Activated naive CD4-positive, alpha-beta T cell treated with anti-CD3 and anti-CD28 coated beads, Interleukin-2, amount 10 ng/mL, durations not matched to agents 7 days and 5 days (primary cell): Measurements from ENCODE around the gene PDE1C.

ENCODE experiments used
- CTCF ChIA-PET: fragments of 350-600 bp; sonication (Branson Sonifier 250); formaldehyde crosslinking; loops from one replicate; lab custom pipeline; 2021; ENCODE audit warnings: antibody characterized with exemption; lab: Charles Lee
- DNase-seq: peaks from one replicate; pipeline ENCODE4 v3.0.0-alpha.2; 2020
- H3K27ac Mint-ChIP-seq: one replicate; pipeline ENCODE4 v1.8.0; 2021; ENCODE audit warnings: mild to moderate bottlenecking, moderate library complexity, mixed read lengths
- H3K27me3 Mint-ChIP-seq: one replicate; pipeline ENCODE4 v1.8.0; 2021; ENCODE audit warnings: mild to moderate bottlenecking, mixed read lengths
- H3K36me3 Mint-ChIP-seq: one replicate; pipeline ENCODE4 v1.8.0; 2021; ENCODE audit warnings: mixed read lengths
- H3K4me1 Mint-ChIP-seq: one replicate; pipeline ENCODE4 v1.8.0; 2021; ENCODE audit warnings: mixed read lengths
- H3K4me3 Mint-ChIP-seq: one replicate; pipeline ENCODE4 v1.8.0; 2021; ENCODE audit warnings: mild to moderate bottlenecking, moderate library complexity, mixed read lengths
- H3K9me3 Mint-ChIP-seq: one replicate; pipeline ENCODE4 v1.8.0; 2021; ENCODE audit warnings: mixed read lengths

PDE1C gene

GRCh38 chr7:32070406-32071360 lies at the start of gene PDE1C:
Gene PDE1C (minus strand): TSS chr7:32070407.
- Mint-ChIP-seq H3K36me3 (no peaks in the 10 kb centered on the region), H3K4me3 (no peak within 1 kb of the TSS), H3K27ac (no peak within 1 kb of the TSS), H3K27me3 (peaks cover 23% of the 10 kb centered on the region), H3K9me3 (no peaks in the 10 kb centered on the region), H3K4me1 (no peaks in the 10 kb centered on the region)
- DNase-seq = no peak
- CTCF ChIA-PET = no interaction called here

- CTCF ChIA-PET = no interaction called here
- no peaks in the 10 kb centered on the region for H3K27me3 Mint-ChIP-seq
- H3K4me3 Mint-ChIP-seq = no peak overlapping the region
- no peak for DNase-seq
- H3K27ac Mint-ChIP-seq = no peak overlapping the region
- H3K4me1 Mint-ChIP-seq = no peaks in the 10 kb centered on the region
- peaks cover 19% of the 10 kb centered on the region for H3K9me3 Mint-ChIP-seq
- H3K36me3 Mint-ChIP-seq = no peaks in the 10 kb centered on the region
Measured at GRCh38 chr7:32119790-32120196, 49.6 kb upstream of the PDE1C start.

GRCh38 chr7:32117837-32118236 lies 47.6 kb upstream of the PDE1C start:
- no peaks in the 10 kb centered on the region for H3K36me3 Mint-ChIP-seq
- no peak overlapping the region for H3K4me3 Mint-ChIP-seq
- CTCF ChIA-PET = no interaction called here
- DNase-seq = no peak
- H3K9me3 Mint-ChIP-seq = peaks cover 12% of the 10 kb centered on the region
- H3K27me3 Mint-ChIP-seq = no peaks in the 10 kb centered on the region
- H3K27ac Mint-ChIP-seq = no peak overlapping the region
- H3K4me1 Mint-ChIP-seq = no peaks in the 10 kb centered on the region

GRCh38 chr7:32116436-32116835 lies 46.2 kb upstream of the PDE1C start:
- H3K36me3 Mint-ChIP-seq = no peaks in the 10 kb centered on the region
- H3K4me1 Mint-ChIP-seq = no peaks in the 10 kb centered on the region
- no peak overlapping the region for H3K27ac Mint-ChIP-seq
- peaks cover 13% of the 10 kb centered on the region for H3K9me3 Mint-ChIP-seq
- H3K4me3 Mint-ChIP-seq = no peak overlapping the region
- DNase-seq = no peak
- CTCF ChIA-PET = no interaction called here
- H3K27me3 Mint-ChIP-seq = no peaks in the 10 kb centered on the region

- Mint-ChIP-seq H3K4me1 (no peaks in the 10 kb centered on the region), H3K27me3 (no peaks in the 10 kb centered on the region), H3K9me3 (peaks cover 16% of the 10 kb centered on the region), H3K27ac (no peak overlapping the region), H3K36me3 (no peaks in the 10 kb centered on the region), H3K4me3 (no peak overlapping the region)
- CTCF ChIA-PET = no interaction called here
- no peak for DNase-seq
Measured at GRCh38 chr7:32115831-32116230, 45.6 kb upstream of the PDE1C start.

- CTCF ChIA-PET = no interaction called here
- H3K4me3 Mint-ChIP-seq = no peak overlapping the region
- no peaks in the 10 kb centered on the region for H3K36me3 Mint-ChIP-seq
- no peaks in the 10 kb centered on the region for H3K4me1 Mint-ChIP-seq
- no peak for DNase-seq
- H3K27ac Mint-ChIP-seq = no peak overlapping the region
- no peaks in the 10 kb centered on the region for H3K27me3 Mint-ChIP-seq
- peaks cover 16% of the 10 kb centered on the region for H3K9me3 Mint-ChIP-seq
Measured at GRCh38 chr7:32108651-32109050, 38.4 kb upstream of the PDE1C start.

GRCh38 chr7:32104766-32105165 lies 34.6 kb upstream of the PDE1C start:
- H3K36me3 Mint-ChIP-seq = no peaks in the 10 kb centered on the region
- H3K27ac Mint-ChIP-seq = no peak overlapping the region
- DNase-seq = no peak
- H3K4me3 Mint-ChIP-seq = no peak overlapping the region
- CTCF ChIA-PET = no interaction called here
- no peaks in the 10 kb centered on the region for H3K27me3 Mint-ChIP-seq
- peaks cover 6% of the 10 kb centered on the region for H3K9me3 Mint-ChIP-seq
- no peaks in the 10 kb centered on the region for H3K4me1 Mint-ChIP-seq

GRCh38 chr7:32103361-32103760 lies 33.2 kb upstream of the PDE1C start:
- Mint-ChIP-seq H3K4me1 (no peaks in the 10 kb centered on the region), H3K27ac (no peak overlapping the region), H3K4me3 (no peak overlapping the region), H3K9me3 (peaks cover 6% of the 10 kb centered on the region), H3K27me3 (no peaks in the 10 kb centered on the region), H3K36me3 (no peaks in the 10 kb centered on the region)
- no peak for DNase-seq
- CTCF ChIA-PET = no interaction called here

GRCh38 chr7:32102432-32102873 lies 32.2 kb upstream of the PDE1C start:
- DNase-seq = no peak
- H3K4me1 Mint-ChIP-seq = no peaks in the 10 kb centered on the region
- H3K27ac Mint-ChIP-seq = no peak overlapping the region
- H3K4me3 Mint-ChIP-seq = no peak overlapping the region
- no peaks in the 10 kb centered on the region for H3K27me3 Mint-ChIP-seq
- no peaks in the 10 kb centered on the region for H3K36me3 Mint-ChIP-seq
- CTCF ChIA-PET = no interaction called here
- H3K9me3 Mint-ChIP-seq = peaks cover 5% of the 10 kb centered on the region

GRCh38 chr7:32100407-32100907 lies 30.2 kb upstream of the PDE1C start:
- Mint-ChIP-seq H3K4me1 (no peaks in the 10 kb centered on the region), H3K27me3 (no peaks in the 10 kb centered on the region), H3K27ac (no peak overlapping the region), H3K36me3 (no peaks in the 10 kb centered on the region), H3K4me3 (no peak overlapping the region), H3K9me3 (peaks cover 3% of the 10 kb centered on the region)
- DNase-seq = no peak
- CTCF ChIA-PET = no interaction called here

- Mint-ChIP-seq H3K4me3 (no peak overlapping the region), H3K9me3 (no peaks in the 10 kb centered on the region), H3K27ac (no peak overlapping the region), H3K36me3 (no peaks in the 10 kb centered on the region), H3K27me3 (no peaks in the 10 kb centered on the region), H3K4me1 (no peaks in the 10 kb centered on the region)
- DNase-seq = no peak
- CTCF ChIA-PET = no interaction called here
Measured at GRCh38 chr7:32094516-32094915, 24.3 kb upstream of the PDE1C start.

- CTCF ChIA-PET = no interaction called here
- Mint-ChIP-seq H3K4me1 (no peaks in the 10 kb centered on the region), H3K36me3 (no peaks in the 10 kb centered on the region), H3K9me3 (no peaks in the 10 kb centered on the region), H3K27me3 (no peaks in the 10 kb centered on the region), H3K4me3 (no peak overlapping the region), H3K27ac (no peak overlapping the region)
- no peak for DNase-seq
Measured at GRCh38 chr7:32093415-32094408, 23.5 kb upstream of the PDE1C start.

GRCh38 chr7:32092346-32092745 lies 22.1 kb upstream of the PDE1C start:
- H3K27ac Mint-ChIP-seq = no peak overlapping the region
- no peaks in the 10 kb centered on the region for H3K36me3 Mint-ChIP-seq
- H3K4me1 Mint-ChIP-seq = no peaks in the 10 kb centered on the region
- no peak for DNase-seq
- no peaks in the 10 kb centered on the region for H3K9me3 Mint-ChIP-seq
- no peaks in the 10 kb centered on the region for H3K27me3 Mint-ChIP-seq
- CTCF ChIA-PET = no interaction called here
- no peak overlapping the region for H3K4me3 Mint-ChIP-seq

- no peaks in the 10 kb centered on the region for H3K9me3 Mint-ChIP-seq
- no peak for DNase-seq
- no peak overlapping the region for H3K4me3 Mint-ChIP-seq
- H3K4me1 Mint-ChIP-seq = no peaks in the 10 kb centered on the region
- no peaks in the 10 kb centered on the region for H3K27me3 Mint-ChIP-seq
- H3K27ac Mint-ChIP-seq = no peak overlapping the region
- H3K36me3 Mint-ChIP-seq = no peaks in the 10 kb centered on the region
- CTCF ChIA-PET = no interaction called here
Measured at GRCh38 chr7:32091608-32092210, 21.5 kb upstream of the PDE1C start.
